OCI-LY7 (cell line): Measurements from ENCODE around the gene SNAPIN. TPM values are rescaled to one million over a fixed set of nuclear protein-coding genes. Genes with fewer than 3 reads are reported as not detected.

Source experiments
- BruUV-seq: library from RNA; stranded (reverse); fragments of 400-500 nt; replicated peaks from 2 replicates; lab custom pipeline; 2021; lab: Mats Ljungman, UMichigan
- CTCF ChIA-PET: fragments of 300-600 bp; sonication (Branson Sonifier 250); formaldehyde crosslinking; loops from one replicate; lab custom pipeline; 2022; ENCODE audit warnings: antibody characterized with exemption; ENCODE audit not compliant: unreplicated experiment; lab: Charles Lee
- POLR2A ChIA-PET: fragments of 300-600 bp; sonication (Branson Sonifier 250); formaldehyde crosslinking; loops from one replicate; lab custom pipeline; 2022; ENCODE audit warnings: antibody characterized with exemption; lab: Charles Lee
- DNase-seq: peaks from one replicate; pipeline ENCODE4 v3.0.0-alpha.2; 2015; ENCODE audit warnings: low spot score
- H2AFZ ChIP-seq: fragments of 200-600 bp; sonication (generic), shearing (Covaris generic); 2 replicates; pipeline ENCODE4 v1.6.1; 2014; ENCODE audit warnings: mild to moderate bottlenecking, antibody characterized with exemption, low read length, moderate library complexity
- H3K27ac ChIP-seq: fragments of 200-600 bp; sonication (generic); 2 replicates; pipeline ENCODE4 v1.5.1; 2014; ENCODE audit warnings: mixed run types, low read depth, mild to moderate bottlenecking, moderate library complexity, low read length, inconsistent platforms; ENCODE audit not compliant: poor library complexity, severe bottlenecking
- H3K36me3 ChIP-seq: fragments of 200-600 bp; sonication (generic); 2 replicates; pipeline ENCODE4 v1.6.1; 2014; ENCODE audit warnings: mild to moderate bottlenecking, antibody characterized with exemption, low read length, moderate library complexity, mixed read lengths; ENCODE audit not compliant: insufficient read depth
- H3K4me1 ChIP-seq: fragments of 200-600 bp; sonication (generic); 2 replicates; pipeline ENCODE4 v1.5.1; 2014; ENCODE audit warnings: mild to moderate bottlenecking, low read length; ENCODE audit not compliant: insufficient read depth, poor library complexity, severe bottlenecking
- H3K4me2 ChIP-seq: fragments of 200-600 bp; sonication (generic); 2 replicates; pipeline ENCODE4 v1.6.1; 2014; ENCODE audit warnings: mild to moderate bottlenecking, low read length
- H3K4me3 ChIP-seq: fragments of 200-600 bp; sonication (generic); 2 replicates; pipeline ENCODE4 v1.5.1; 2014; ENCODE audit warnings: mild to moderate bottlenecking, low read depth, low read length; ENCODE audit not compliant: poor library complexity, severe bottlenecking
- H3K79me2 ChIP-seq: fragments of 200-600 bp; sonication (generic); 2 replicates; pipeline ENCODE4 v1.6.1; 2016; ENCODE audit warnings: low read depth, mild to moderate bottlenecking, low read length, moderate library complexity, mixed read lengths; ENCODE audit not compliant: insufficient read depth
- H3K9me2 ChIP-seq: fragments of 200-600 bp; sonication (generic); 2 replicates; pipeline ENCODE4 v1.6.1; 2016; ENCODE audit warnings: mild to moderate bottlenecking, low read length, mixed read lengths; ENCODE audit not compliant: insufficient read depth
- H3K9me3 ChIP-seq: fragments of 200-600 bp; sonication (generic); 2 replicates; pipeline ENCODE4 v1.6.1; 2014; ENCODE audit warnings: mild to moderate bottlenecking, mixed run types, low read length, mixed read lengths
- H4K20me1 ChIP-seq: fragments of 200-600 bp; sonication (generic); 2 replicates; pipeline ENCODE4 v1.6.1; 2014; ENCODE audit warnings: mild to moderate bottlenecking, antibody characterized with exemption, low read length, moderate library complexity, mixed read lengths; ENCODE audit not compliant: insufficient read depth
- CTCF ChIP-seq: fragments of 200-600 bp; sonication (generic); conservative IDR thresholded peaks from 2 replicates; pipeline ENCODE4 v1.5.1; 2014; ENCODE audit warnings: mild to moderate bottlenecking, antibody characterized with exemption, low read length, moderate library complexity, mixed read lengths
- EZH2phosphoT487 ChIP-seq: fragments of 200-600 bp; sonication (generic); IDR thresholded peaks from 2 replicates; pipeline ENCODE4 v1.6.1; 2018; ENCODE audit warnings: low read depth, borderline replicate concordance, mild to moderate bottlenecking, mixed run types, antibody characterized with exemption, low read length, moderate library complexity, mixed read lengths
- intact Hi-C: fragments of 100-400 bp; cut with micrococcal nuclease; formaldehyde crosslinking; loops from one replicate; pipeline ENCODE4 v1.10.0; 2022; ENCODE audit not compliant: unreplicated experiment
- total RNA-seq, 2 experiments: library from RNA; depleted of rRNA in 1 of 2; stranded (reverse); fragments of >200 nt in 1 of 2; shearing (Covaris generic) in 1 of 2; gene quantifications; 2 replicates each; pipeline ENCODE4 v1.2.3, GENCODE V29; 2014 to 2022

Gene SNAPIN
- total RNA-seq, 2 experiments from 2014 or later = 31.1 to 44.5 TPM

- DNase-seq = no peak
- Histone ChIP-seq H3K27ac (no peak overlapping the region), H3K9me3 (no peaks in the 10 kb centered on the region), H3K9me2 (no peaks in the 10 kb centered on the region), H3K4me2 (no peak overlapping the region), H3K79me2 (no peaks in the 10 kb centered on the region), H3K4me3 (no peak overlapping the region), H3K36me3 (no peaks in the 10 kb centered on the region), H2AFZ (no peak overlapping the region), H4K20me1 (no peaks in the 10 kb centered on the region), H3K4me1 (peaks cover 17% of the 10 kb centered on the region)
- no TSS peak for BruUV-seq
- TF ChIP-seq CTCF = no peak
- TF ChIP-seq EZH2phosphoT487 = no peak
- POLR2A ChIA-PET = interaction anchor here (0.6 kb wide), 1 partner anchor 300 kb away, joined by 6 read pairs; no protein-coding TSS in a partner anchor
- intact Hi-C loops = no loop called here
- CTCF ChIA-PET = interaction anchor here (0.7 kb wide), 1 partner anchor 69 kb away, joined by 4 read pairs; no protein-coding TSS in a partner anchor
Measured at GRCh38 chr1:153687346-153688125, 29.0 kb downstream of the SNAPIN start.

GRCh38 chr1:153688276-153688675 lies 29.8 kb downstream of the SNAPIN start:
- H3K9me3 ChIP-seq = no peaks in the 10 kb centered on the region
- H4K20me1 ChIP-seq = no peaks in the 10 kb centered on the region
- DNase-seq = no peak
- H3K4me2 ChIP-seq = no peak overlapping the region
- ChIA-PET POLR2A (no interaction called here), CTCF (interaction anchor here (0.7 to 0.8 kb wide), 2 partner anchors 16 to 69 kb away, joined by 3 to 4 read pairs; no protein-coding TSS in a partner anchor)
- H3K4me1 ChIP-seq = peaks cover 17% of the 10 kb centered on the region
- no peak overlapping the region for H3K27ac ChIP-seq
- no peak overlapping the region for H3K4me3 ChIP-seq
- H2AFZ ChIP-seq = no peak overlapping the region
- BruUV-seq = no TSS peak
- no peak for TF ChIP-seq CTCF
- no peak for TF ChIP-seq EZH2phosphoT487
- H3K79me2 ChIP-seq = no peaks in the 10 kb centered on the region
- H3K9me2 ChIP-seq = no peaks in the 10 kb centered on the region
- no peaks in the 10 kb centered on the region for H3K36me3 ChIP-seq
- intact Hi-C loops = no loop called here
